GM12872 (cell line): Measurements from ENCODE around the gene NCBP3.

ENCODE experiments used
- CTCF ChIP-seq: IDR thresholded peaks from 3 replicates; pipeline ENCODE4 v1.5.1; 2011; ENCODE audit warnings: low read depth, mild to moderate bottlenecking, low read length, moderate library complexity; ENCODE audit not compliant: insufficient read depth

NCBP3 gene

DNA sequence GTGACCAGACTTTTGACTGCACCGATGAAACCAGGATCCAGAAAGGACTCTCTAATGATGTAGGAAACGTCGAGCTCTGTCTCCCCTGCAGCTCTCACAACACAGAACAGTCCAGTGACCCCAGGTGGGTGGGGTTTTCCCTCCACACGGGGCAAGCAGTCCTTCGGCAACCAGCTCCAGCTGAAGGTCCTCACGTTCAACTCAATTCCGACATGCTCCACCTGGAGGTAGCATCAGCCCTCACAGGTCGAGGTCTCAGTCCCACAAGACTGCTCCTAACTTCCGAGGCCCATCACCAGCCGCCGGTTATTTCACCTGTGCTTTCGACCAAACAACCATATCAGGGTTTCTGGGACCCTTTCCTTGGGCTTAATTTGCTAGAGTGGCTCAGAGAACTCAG, 73.3 kb downstream of the NCBP3 start:
- no peak for TF ChIP-seq CTCF

GRCh38 chr17:3771140-3771539, 74.9 kb downstream of the NCBP3 start:
- TF ChIP-seq CTCF = no peak

DNA sequence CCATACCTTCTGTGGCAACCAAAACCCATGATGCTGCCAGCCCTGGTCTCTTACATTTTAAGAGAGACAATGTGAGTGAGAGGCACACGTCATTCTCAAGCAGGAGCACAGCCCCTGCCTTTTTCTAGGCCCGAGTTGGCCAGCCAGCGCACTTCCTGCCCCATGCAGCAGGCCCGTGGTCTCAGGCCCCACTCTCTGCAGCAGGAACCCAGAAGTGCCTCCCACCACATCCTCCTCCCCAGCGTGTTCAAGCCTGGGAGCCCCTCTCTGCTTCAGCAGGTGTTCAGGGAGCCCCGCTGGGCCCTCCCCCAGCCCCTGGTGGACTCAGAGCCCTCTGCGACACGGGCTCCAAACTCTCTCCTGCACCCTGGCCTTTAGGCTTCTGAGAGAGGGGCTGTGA, 75.6 kb downstream of the NCBP3 start:
- TF ChIP-seq CTCF = no peak

DNA sequence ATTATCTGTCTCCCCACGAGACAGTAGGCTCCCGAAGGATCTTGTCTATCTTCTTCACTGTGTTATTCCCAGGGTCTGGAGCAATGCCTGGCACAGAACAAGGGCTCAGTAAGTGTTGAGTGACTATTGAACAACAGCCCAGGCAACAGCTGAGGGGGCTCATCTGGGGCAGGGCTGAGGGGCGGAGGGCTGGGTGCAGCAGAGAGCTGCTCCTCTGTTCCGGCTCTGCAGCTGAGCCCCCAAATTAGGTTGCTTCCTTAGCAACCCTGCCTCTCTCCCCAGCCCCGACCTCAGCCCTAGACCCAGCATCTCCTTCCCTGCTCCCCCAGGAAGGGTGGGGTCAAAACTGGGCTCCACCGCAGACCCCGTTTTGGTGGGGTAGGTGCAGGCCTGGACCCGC, 77.3 kb downstream of the NCBP3 start:
- no peak for TF ChIP-seq CTCF

GRCh38 chr17:3768341-3768740, 77.7 kb downstream of the NCBP3 start:
- no peak for TF ChIP-seq CTCF

GRCh38 chr17:3766779-3767178, 79.3 kb downstream of the NCBP3 start:
- TF ChIP-seq CTCF = no peak

GRCh38 chr17:3765981-3766380, 80.1 kb downstream of the NCBP3 start:
- TF ChIP-seq CTCF = no peak

DNA sequence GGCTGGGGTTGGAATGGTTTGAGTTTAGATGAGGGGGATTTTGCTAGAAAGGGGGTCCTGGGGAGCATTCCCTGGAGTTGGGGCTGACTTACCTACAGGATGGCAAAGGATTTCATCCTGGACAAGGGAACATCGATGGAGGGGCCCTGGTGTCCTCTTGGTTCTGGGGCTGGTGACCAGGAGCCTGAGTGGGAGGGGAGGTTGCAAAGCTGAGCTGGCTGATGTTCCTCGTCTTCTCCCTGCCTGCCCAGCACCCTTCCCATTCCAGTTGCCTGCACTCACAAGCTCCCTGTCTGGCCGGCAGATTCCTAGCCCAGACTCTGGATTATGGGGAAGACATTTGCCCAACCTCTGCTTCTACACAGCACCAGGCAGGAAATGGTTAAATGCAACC, 82.3 kb downstream of the NCBP3 start:
- TF ChIP-seq CTCF = no peak
